Measurements from ENCODE around the gene HK3. TPM values are rescaled to one million over a fixed set of nuclear protein-coding genes. Genes with fewer than 3 reads are reported as not detected.

The HK3 gene
- total RNA-seq, 1 donor from 2014 or later = not detected

GRCh38 chr5:176863041-176863764, 35.9 kb downstream of the HK3 start:
- H3K27ac Mint-ChIP-seq (ENCODE audit: unreplicated experiment) = no peak overlapping the region
- no peaks in the 10 kb centered on the region for H3K9me3 Mint-ChIP-seq (ENCODE audit: low read depth)
- H3K27me3 Mint-ChIP-seq (ENCODE audit: low read depth) = peaks cover 45% of the 10 kb centered on the region
- H3K4me3 Mint-ChIP-seq (ENCODE audit: unreplicated experiment) = no peak overlapping the region
- DNase-seq (ENCODE audit: low spot score) = no peak
- H3K36me3 Mint-ChIP-seq (ENCODE audit: low read depth) = no peaks in the 10 kb centered on the region
- no peak for TF ChIP-seq CTCF (IDR thresholded peaks at IDR 0.05)
- H3K4me1 Mint-ChIP-seq (ENCODE audit: low read depth) = no peaks in the 10 kb centered on the region

GRCh38 chr5:176862330-176862995, 36.7 kb downstream of the HK3 start:
- Mint-ChIP-seq H3K27ac (ENCODE audit: unreplicated experiment) (no peak overlapping the region), H3K4me3 (ENCODE audit: unreplicated experiment) (no peak overlapping the region), H3K27me3 (ENCODE audit: low read depth) (peaks cover 47% of the 10 kb centered on the region), H3K4me1 (ENCODE audit: low read depth) (no peaks in the 10 kb centered on the region), H3K9me3 (ENCODE audit: low read depth) (no peaks in the 10 kb centered on the region), H3K36me3 (ENCODE audit: low read depth) (no peaks in the 10 kb centered on the region)
- DNase-seq (ENCODE audit: low spot score) = no peak
- TF ChIP-seq CTCF (IDR thresholded peaks at IDR 0.05) = no peak

GRCh38 chr5:176861276-176861675, 37.9 kb downstream of the HK3 start:
- no peak overlapping the region for H3K4me3 Mint-ChIP-seq (ENCODE audit: unreplicated experiment)
- no peak overlapping the region for H3K27ac Mint-ChIP-seq (ENCODE audit: unreplicated experiment)
- peaks cover 43% of the 10 kb centered on the region for H3K27me3 Mint-ChIP-seq (ENCODE audit: low read depth)
- H3K9me3 Mint-ChIP-seq (ENCODE audit: low read depth) = no peaks in the 10 kb centered on the region
- no peaks in the 10 kb centered on the region for H3K36me3 Mint-ChIP-seq (ENCODE audit: low read depth)
- H3K4me1 Mint-ChIP-seq (ENCODE audit: low read depth) = no peaks in the 10 kb centered on the region
- no peak for TF ChIP-seq CTCF (IDR thresholded peaks at IDR 0.05)
- no peak for DNase-seq (ENCODE audit: low spot score)

GRCh38 chr5:176860381-176860780, 38.8 kb downstream of the HK3 start:
- no peak overlapping the region for H3K4me3 Mint-ChIP-seq (ENCODE audit: unreplicated experiment)
- no peaks in the 10 kb centered on the region for H3K9me3 Mint-ChIP-seq (ENCODE audit: low read depth)
- no peak for TF ChIP-seq CTCF (IDR thresholded peaks at IDR 0.05)
- H3K4me1 Mint-ChIP-seq (ENCODE audit: low read depth) = no peaks in the 10 kb centered on the region
- H3K36me3 Mint-ChIP-seq (ENCODE audit: low read depth) = no peaks in the 10 kb centered on the region
- no peak for DNase-seq (ENCODE audit: low spot score)
- H3K27me3 Mint-ChIP-seq (ENCODE audit: low read depth) = peaks cover 34% of the 10 kb centered on the region
- no peak overlapping the region for H3K27ac Mint-ChIP-seq (ENCODE audit: unreplicated experiment)

GRCh38 chr5:176859916-176860315, 39.2 kb downstream of the HK3 start:
- no peak overlapping the region for H3K4me3 Mint-ChIP-seq (ENCODE audit: unreplicated experiment)
- no peaks in the 10 kb centered on the region for H3K4me1 Mint-ChIP-seq (ENCODE audit: low read depth)
- H3K27me3 Mint-ChIP-seq (ENCODE audit: low read depth) = peaks cover 33% of the 10 kb centered on the region
- no peaks in the 10 kb centered on the region for H3K36me3 Mint-ChIP-seq (ENCODE audit: low read depth)
- DNase-seq (ENCODE audit: low spot score) = no peak
- no peak overlapping the region for H3K27ac Mint-ChIP-seq (ENCODE audit: unreplicated experiment)
- H3K9me3 Mint-ChIP-seq (ENCODE audit: low read depth) = no peaks in the 10 kb centered on the region
- no peak for TF ChIP-seq CTCF (IDR thresholded peaks at IDR 0.05)

Measured in chondrocyte (in vitro differentiated cells).